OCI-LY1 (cell line): ENCODE measurements around the gene EPHA1.

Experiments
- H2AFZ ChIP-seq: fragments of 200-600 bp; sonication (generic), shearing (Covaris generic); 2 replicates; pipeline ENCODE4 v1.6.0; 2014; ENCODE audit warnings: antibody characterized with exemption, mild to moderate bottlenecking, low read length
- H3F3A ChIP-seq: fragments of 200-600 bp; sonication (generic), shearing (Covaris generic); 2 replicates; pipeline ENCODE4 v1.6.0; 2014; ENCODE audit warnings: mild to moderate bottlenecking, antibody characterized with exemption, low read length, moderate library complexity; ENCODE audit not compliant: insufficient read depth
- H3K27ac ChIP-seq: fragments of 200-600 bp; sonication (generic); 2 replicates; pipeline ENCODE4 v1.5.1; 2014; ENCODE audit warnings: low read length, mixed run types, mild to moderate bottlenecking, low read depth; ENCODE audit not compliant: poor library complexity, severe bottlenecking
- H3K27me3 ChIP-seq: fragments of 200-600 bp; sonication (generic); 2 replicates; pipeline ENCODE4 v1.6.0; 2014; ENCODE audit warnings: antibody characterized with exemption, mild to moderate bottlenecking, low read length, moderate library complexity; ENCODE audit not compliant: insufficient read depth
- H3K36me3 ChIP-seq: fragments of 200-600 bp; sonication (generic); 2 replicates; pipeline ENCODE4 v1.6.1; 2014; ENCODE audit warnings: mild to moderate bottlenecking, antibody characterized with exemption, low read length, moderate library complexity, mixed read lengths; ENCODE audit not compliant: insufficient read depth
- H3K4me1 ChIP-seq: fragments of 200-600 bp; sonication (generic); 2 replicates; pipeline ENCODE4 v1.5.1; 2014; ENCODE audit warnings: mild to moderate bottlenecking, low read length, moderate library complexity; ENCODE audit not compliant: insufficient read depth, severe bottlenecking
- H3K4me2 ChIP-seq: fragments of 200-600 bp; sonication (generic), shearing (Covaris generic); 2 replicates; pipeline ENCODE4 v1.6.1; 2014; ENCODE audit warnings: low read length
- H3K4me3 ChIP-seq: fragments of 200-600 bp; sonication (generic); 2 replicates; pipeline ENCODE4 v1.5.1; 2014; ENCODE audit warnings: low read length, low read depth, mild to moderate bottlenecking, mixed read lengths; ENCODE audit not compliant: poor library complexity, severe bottlenecking
- H3K79me2 ChIP-seq: fragments of 200-600 bp; shearing (Covaris generic); 2 replicates; pipeline ENCODE4 v1.6.1; 2016; ENCODE audit warnings: mixed run types, low read length, mixed read lengths; ENCODE audit not compliant: insufficient read depth
- H3K9ac ChIP-seq: fragments of 200-600 bp; sonication (generic), shearing (Covaris generic); 2 replicates; pipeline ENCODE4 v1.6.1; 2014; ENCODE audit warnings: mild to moderate bottlenecking, low read length, mixed read lengths
- H3K9me2 ChIP-seq: fragments of 200-600 bp; sonication (generic), shearing (Covaris generic); 2 replicates; pipeline ENCODE4 v1.6.1; 2014; ENCODE audit warnings: low read depth, mild to moderate bottlenecking, low read length, mixed read lengths
- H3K9me3 ChIP-seq: fragments of 200-600 bp; shearing (Covaris generic); 2 replicates; pipeline ENCODE4 v1.6.1; 2014; ENCODE audit warnings: low read length, mixed read lengths
- H4K20me1 ChIP-seq: fragments of 200-600 bp; sonication (generic), shearing (Covaris generic); 2 replicates; pipeline ENCODE4 v1.6.0; 2016; ENCODE audit warnings: mild to moderate bottlenecking, low read length; ENCODE audit not compliant: insufficient read depth
- CTCF ChIP-seq: fragments of 200-600 bp; sonication (generic), shearing (Covaris generic); IDR thresholded peaks from 2 replicates; pipeline ENCODE4 v1.5.1; 2017; ENCODE audit warnings: mild to moderate bottlenecking, antibody characterized with exemption, low read length, moderate library complexity, mixed read lengths
- EZH2 ChIP-seq: fragments of 200-600 bp; sonication (generic), shearing (Covaris generic); IDR thresholded peaks from 2 replicates; pipeline ENCODE4 v1.8.0; 2017; ENCODE audit warnings: borderline replicate concordance, mixed run types, mild to moderate bottlenecking, antibody characterized with exemption, low read length, moderate library complexity, mixed read lengths

Gene EPHA1

DNA sequence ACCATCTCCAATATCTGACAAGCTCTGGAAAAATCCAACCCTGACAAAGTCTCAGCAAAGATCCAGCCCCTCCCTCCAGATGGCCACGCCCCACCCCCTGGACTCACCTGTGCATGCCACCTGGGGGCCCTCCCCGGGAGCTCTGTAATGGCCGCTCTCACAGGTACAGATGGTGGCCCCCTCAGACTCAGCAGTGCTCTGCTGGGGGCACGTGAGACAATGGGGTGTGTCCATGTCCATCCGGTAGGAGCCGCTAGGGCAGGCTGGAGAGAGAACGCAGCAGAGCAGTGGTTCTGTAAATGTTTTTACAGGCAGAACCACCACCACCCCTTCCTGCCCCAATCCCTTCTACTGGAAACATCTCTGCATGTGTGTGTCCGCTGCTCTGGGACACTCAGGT lies 9.5 kb downstream of the EPHA1 start:
- Histone ChIP-seq H3F3A (no peaks in the 10 kb centered on the region), H4K20me1 (no peaks in the 10 kb centered on the region), H3K36me3 (no peaks in the 10 kb centered on the region), H2AFZ (no peak overlapping the region), H3K9me3 (no peaks in the 10 kb centered on the region), H3K27ac (no peak overlapping the region), H3K4me2 (no peak overlapping the region), H3K9ac (no peak overlapping the region), H3K4me1 (no peaks in the 10 kb centered on the region), H3K9me2 (no peaks in the 10 kb centered on the region), H3K79me2 (no peaks in the 10 kb centered on the region), H3K4me3 (no peak overlapping the region), H3K27me3 (no peaks in the 10 kb centered on the region)
- no peak for TF ChIP-seq EZH2

- Histone ChIP-seq H3K9me3 (no peaks in the 10 kb centered on the region), H3K4me3 (no peak overlapping the region), H3K9ac (no peak overlapping the region), H2AFZ (no peak overlapping the region), H3K4me2 (no peak overlapping the region), H4K20me1 (no peaks in the 10 kb centered on the region), H3K4me1 (no peaks in the 10 kb centered on the region), H3K27me3 (no peaks in the 10 kb centered on the region), H3K9me2 (no peaks in the 10 kb centered on the region), H3K36me3 (no peaks in the 10 kb centered on the region), H3F3A (no peaks in the 10 kb centered on the region), H3K27ac (no peak overlapping the region), H3K79me2 (no peaks in the 10 kb centered on the region)
- TF ChIP-seq EZH2: no peak
- no peak for TF ChIP-seq CTCF
These were observed 10.0 kb downstream of the EPHA1 start for GRCh38 chr7:143398616-143399015.

GRCh38 chr7:143397710-143398530 lies 10.7 kb downstream of the EPHA1 start:
- Histone ChIP-seq H4K20me1 (no peaks in the 10 kb centered on the region), H3K27ac (no peak overlapping the region), H3K9me2 (no peaks in the 10 kb centered on the region), H3F3A (no peaks in the 10 kb centered on the region), H3K4me2 (no peak overlapping the region), H3K9me3 (no peaks in the 10 kb centered on the region), H3K4me1 (no peaks in the 10 kb centered on the region), H3K79me2 (no peaks in the 10 kb centered on the region), H3K36me3 (no peaks in the 10 kb centered on the region), H3K9ac (no peak overlapping the region), H2AFZ (no peak overlapping the region), H3K4me3 (no peak overlapping the region), H3K27me3 (no peaks in the 10 kb centered on the region)
- no peak for TF ChIP-seq CTCF
- no peak for TF ChIP-seq EZH2
